Measurements from ENCODE around the gene GALNT15.

GRCh38 chr3:16258177-16258576 is 83.7 kb downstream of the GALNT15 start:
- TF ChIP-seq CTCF (IDR thresholded peaks at IDR 0.05; ENCODE audit: low read length), result no peak
- no peak for TF ChIP-seq EZH2 (IDR thresholded peaks at IDR 0.05; ENCODE audit: borderline replicate concordance, low read length)
